NT2/D1 (cell line): ENCODE data around the gene WWTR1.

Source experiments
- DNase-seq: peaks from one replicate; pipeline ENCODE4 v3.0.0-alpha.2; 2011; ENCODE audit warnings: low read depth, low spot score
- H3K27me3 ChIP-seq: 2 replicates; pipeline ENCODE4 v1.6.0; 2011; ENCODE audit warnings: mild to moderate bottlenecking; ENCODE audit not compliant: insufficient read length, insufficient read depth
- H3K36me3 ChIP-seq: 2 replicates; pipeline ENCODE4 v1.6.1; 2011; ENCODE audit warnings: mild to moderate bottlenecking, low read length, mixed read lengths; ENCODE audit not compliant: insufficient read depth, insufficient read length
- H3K4me1 ChIP-seq: 2 replicates; pipeline ENCODE4 v1.5.1; 2011; ENCODE audit not compliant: insufficient read depth, insufficient read length
- H3K4me3 ChIP-seq: 2 replicates; pipeline ENCODE4 v1.5.1; 2011; ENCODE audit warnings: low read depth; ENCODE audit not compliant: insufficient read length
- H3K9ac ChIP-seq: 2 replicates; pipeline ENCODE4 v1.6.0; 2011; ENCODE audit warnings: low read depth; ENCODE audit not compliant: insufficient read length
- H3K9me3 ChIP-seq: 2 replicates; pipeline ENCODE4 v1.5.1; 2011; ENCODE audit warnings: mild to moderate bottlenecking, low read length; ENCODE audit not compliant: insufficient read depth
- SUZ12 ChIP-seq: IDR thresholded peaks from 2 replicates; pipeline ENCODE4 v1.6.1; 2011; ENCODE audit not compliant: insufficient read length, insufficient read depth; ENCODE audit errors: extremely low read depth
- YY1 ChIP-seq: IDR thresholded peaks from 2 replicates; pipeline ENCODE4 v1.6.1; 2011; ENCODE audit not compliant: insufficient read length, insufficient read depth
- ZNF274 ChIP-seq: IDR thresholded peaks from 2 replicates; pipeline ENCODE4 v1.6.1; 2011; ENCODE audit warnings: mild to moderate bottlenecking, low read depth, low read length

WWTR1 gene

DNA sequence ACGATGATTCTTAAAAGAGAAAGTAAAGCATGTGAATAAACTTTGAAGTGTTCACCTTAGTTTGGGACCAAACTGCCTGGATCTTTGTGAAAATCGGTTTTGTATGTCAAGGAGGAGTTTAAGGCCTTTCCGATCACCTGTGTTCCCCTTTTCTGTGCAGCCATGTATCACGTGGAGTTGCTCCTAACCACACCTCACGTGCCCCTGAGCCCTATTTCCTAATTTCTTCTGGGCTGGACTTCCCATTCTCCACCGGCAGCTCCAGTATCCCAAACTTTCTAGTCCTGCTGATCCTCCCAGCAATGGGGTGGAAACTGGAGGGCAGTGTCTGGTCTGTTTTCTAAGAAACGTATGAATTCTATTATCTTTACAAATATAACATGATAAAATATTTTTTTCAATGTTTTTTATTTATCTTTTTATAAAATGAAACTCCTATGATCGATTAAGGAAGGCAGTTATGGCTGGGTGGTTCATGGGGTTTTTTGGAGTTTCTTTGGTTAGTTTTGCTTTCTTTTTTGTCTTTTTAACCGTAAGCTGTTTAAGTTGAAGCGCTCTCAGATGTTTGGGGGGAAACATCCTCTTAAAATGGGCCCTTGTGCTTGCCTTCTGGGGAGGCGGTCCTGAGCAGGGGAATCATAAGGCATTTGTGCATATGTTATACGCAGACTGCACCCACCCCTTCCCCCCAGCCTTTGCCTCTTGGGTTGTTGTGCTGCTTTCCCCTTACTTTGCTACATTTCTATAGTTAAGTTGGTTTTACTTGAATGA, 43.6 kb upstream of the WWTR1 start:
- H3K4me1 ChIP-seq = no peaks in the 10 kb centered on the region
- DNase-seq = no peak
- peaks cover 32% of the 10 kb centered on the region for H3K9me3 ChIP-seq
- no peaks in the 10 kb centered on the region for H3K27me3 ChIP-seq
- no peak overlapping the region for H3K9ac ChIP-seq
- H3K36me3 ChIP-seq = no peaks in the 10 kb centered on the region
- no peak overlapping the region for H3K4me3 ChIP-seq
- no peak for TF ChIP-seq ZNF274
- TF ChIP-seq YY1 = no peak
- TF ChIP-seq SUZ12 = no peak

GRCh38 chr3:149688122-149688757, 30.4 kb upstream of the WWTR1 start:
- no peak for DNase-seq
- H3K27me3 ChIP-seq = no peaks in the 10 kb centered on the region
- no peak overlapping the region for H3K9ac ChIP-seq
- no peaks in the 10 kb centered on the region for H3K4me1 ChIP-seq
- no peak for TF ChIP-seq ZNF274
- no peak for TF ChIP-seq SUZ12
- no peak for TF ChIP-seq YY1
- no peak overlapping the region for H3K4me3 ChIP-seq
- H3K36me3 ChIP-seq = no peaks in the 10 kb centered on the region
- H3K9me3 ChIP-seq = no peaks in the 10 kb centered on the region

DNA sequence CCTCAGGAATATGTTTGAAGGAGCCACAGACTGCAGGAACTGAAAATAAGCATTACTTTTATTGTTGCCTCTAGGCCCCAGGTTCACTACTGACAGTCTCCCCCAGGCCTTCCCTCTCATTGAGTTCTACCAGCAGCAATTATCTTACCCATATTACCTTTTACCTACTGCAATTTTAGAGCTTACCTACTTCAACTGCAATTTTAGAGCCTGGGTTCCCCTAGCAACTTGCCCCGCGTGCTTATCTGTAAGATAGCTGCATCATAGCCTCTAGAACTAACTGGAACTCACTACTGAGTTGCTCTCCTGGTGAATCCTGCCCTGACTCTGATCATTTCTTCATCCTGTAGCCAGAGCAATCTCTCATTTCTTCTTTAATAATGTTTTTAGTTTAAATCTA, 29.2 kb upstream of the WWTR1 start:
- Histone ChIP-seq H3K9me3 (no peaks in the 10 kb centered on the region), H3K36me3 (no peaks in the 10 kb centered on the region), H3K4me1 (no peaks in the 10 kb centered on the region), H3K27me3 (no peaks in the 10 kb centered on the region), H3K4me3 (no peak overlapping the region), H3K9ac (no peak overlapping the region)
- DNase-seq = no peak
- TF ChIP-seq YY1 (no peak), SUZ12 (no peak), ZNF274 (no peak)

DNA sequence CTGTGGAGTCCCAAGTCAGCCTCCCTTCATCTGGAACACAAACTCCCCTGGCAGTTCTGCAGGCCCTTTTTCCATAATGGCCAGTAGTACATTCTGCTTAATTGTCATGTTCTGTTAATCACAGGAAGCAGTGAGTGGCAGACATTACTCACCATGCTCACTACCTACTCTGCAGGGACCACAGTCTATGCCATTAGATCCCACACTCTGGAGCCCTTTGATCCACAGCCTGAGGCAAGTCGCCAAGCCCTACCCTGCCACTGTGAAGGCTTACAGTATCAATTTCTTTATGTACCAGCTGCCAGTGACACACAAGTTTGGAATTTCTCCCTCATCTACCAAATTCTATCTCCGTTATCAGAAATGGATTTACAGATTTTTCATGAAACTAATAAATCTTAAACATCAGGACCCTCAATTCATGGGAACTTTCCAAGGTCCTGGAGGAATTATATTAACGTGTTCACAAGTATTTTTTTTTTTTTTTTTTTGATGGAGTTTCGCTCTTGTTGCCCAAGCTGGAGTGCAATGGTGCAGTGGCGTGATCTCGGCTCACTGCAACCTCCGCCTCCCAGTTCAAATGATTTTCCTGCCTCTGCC, 20.6 kb upstream of the WWTR1 start:
- no peaks in the 10 kb centered on the region for H3K9me3 ChIP-seq
- no peaks in the 10 kb centered on the region for H3K36me3 ChIP-seq
- H3K4me3 ChIP-seq = no peak overlapping the region
- TF ChIP-seq ZNF274 (no peak), SUZ12 (no peak), YY1 (no peak)
- H3K4me1 ChIP-seq = no peaks in the 10 kb centered on the region
- DNase-seq = no peak
- H3K9ac ChIP-seq = no peak overlapping the region
- no peaks in the 10 kb centered on the region for H3K27me3 ChIP-seq

DNA sequence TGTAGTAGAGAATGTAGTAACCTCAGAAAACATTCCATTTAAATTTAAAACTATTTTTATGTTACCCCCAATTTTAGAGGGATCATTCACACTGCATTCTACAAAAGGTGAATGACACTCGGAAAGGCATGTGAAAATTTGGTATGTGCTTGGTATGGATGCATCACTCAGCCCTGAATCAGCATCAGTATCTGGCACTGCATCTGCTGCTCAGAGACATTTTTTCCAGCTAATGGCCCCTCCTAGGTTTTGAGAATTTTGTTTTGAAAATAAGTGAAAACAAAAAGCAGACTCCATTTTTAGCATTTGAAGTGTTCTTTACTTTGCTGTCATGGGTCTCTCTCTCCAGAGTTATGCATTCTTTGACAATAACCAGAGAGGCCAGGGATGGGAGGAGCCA, 15.6 kb upstream of the WWTR1 start:
- H3K36me3 ChIP-seq = no peaks in the 10 kb centered on the region
- H3K27me3 ChIP-seq = no peaks in the 10 kb centered on the region
- no peaks in the 10 kb centered on the region for H3K9me3 ChIP-seq
- H3K4me1 ChIP-seq = peaks cover 5% of the 10 kb centered on the region
- H3K9ac ChIP-seq = no peak overlapping the region
- no peak overlapping the region for H3K4me3 ChIP-seq
- TF ChIP-seq SUZ12 (no peak), ZNF274 (no peak), YY1 (no peak)
- no peak for DNase-seq

- Histone ChIP-seq H3K4me1 (peaks cover 5% of the 10 kb centered on the region), H3K27me3 (no peaks in the 10 kb centered on the region), H3K4me3 (peak overlapping the region; percentile 1), H3K9me3 (no peaks in the 10 kb centered on the region), H3K9ac (no peak overlapping the region), H3K36me3 (no peaks in the 10 kb centered on the region)
- TF ChIP-seq YY1 = no peak
- TF ChIP-seq ZNF274 = no peak
- TF ChIP-seq SUZ12 = no peak
- peak; percentile 77 for DNase-seq
These were observed 13.1 kb upstream of the WWTR1 start for GRCh38 chr3:149670742-149671492.

DNA sequence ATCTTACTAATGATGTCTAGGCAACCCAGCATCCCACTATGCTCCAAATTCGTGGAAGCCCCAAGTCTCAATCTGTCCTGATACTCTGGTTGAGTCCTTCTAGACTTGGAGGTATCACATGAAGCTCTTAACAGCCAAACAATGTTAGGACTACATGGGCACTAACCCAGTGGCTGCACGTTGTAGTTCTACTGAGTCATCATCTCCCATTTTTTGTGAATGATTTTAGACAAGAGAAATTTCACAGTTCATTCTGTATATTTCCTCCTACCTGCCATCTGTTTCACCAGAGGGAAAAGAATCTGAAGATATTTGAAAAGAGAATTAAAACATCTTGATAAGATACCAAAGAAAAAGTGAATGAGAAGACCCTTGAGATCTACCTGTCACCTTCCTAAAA, 9.8 kb upstream of the WWTR1 start:
- Histone ChIP-seq H3K4me3 (no peak overlapping the region), H3K9ac (no peak overlapping the region), H3K4me1 (peaks cover 5% of the 10 kb centered on the region), H3K27me3 (no peaks in the 10 kb centered on the region), H3K36me3 (no peaks in the 10 kb centered on the region), H3K9me3 (no peaks in the 10 kb centered on the region)
- no peak for DNase-seq
- TF ChIP-seq ZNF274 (no peak), SUZ12 (no peak), YY1 (no peak)
